A204.1 (cell line): Measurements from ENCODE around the gene HS6ST1.

Source experiments
- FAIRE-seq: peaks from 2 replicates; lab custom pipeline; 2012; peaks lifted over from hg19 to GRCh38; lab: Jason Lieb, UNC

The HS6ST1 gene

DNA sequence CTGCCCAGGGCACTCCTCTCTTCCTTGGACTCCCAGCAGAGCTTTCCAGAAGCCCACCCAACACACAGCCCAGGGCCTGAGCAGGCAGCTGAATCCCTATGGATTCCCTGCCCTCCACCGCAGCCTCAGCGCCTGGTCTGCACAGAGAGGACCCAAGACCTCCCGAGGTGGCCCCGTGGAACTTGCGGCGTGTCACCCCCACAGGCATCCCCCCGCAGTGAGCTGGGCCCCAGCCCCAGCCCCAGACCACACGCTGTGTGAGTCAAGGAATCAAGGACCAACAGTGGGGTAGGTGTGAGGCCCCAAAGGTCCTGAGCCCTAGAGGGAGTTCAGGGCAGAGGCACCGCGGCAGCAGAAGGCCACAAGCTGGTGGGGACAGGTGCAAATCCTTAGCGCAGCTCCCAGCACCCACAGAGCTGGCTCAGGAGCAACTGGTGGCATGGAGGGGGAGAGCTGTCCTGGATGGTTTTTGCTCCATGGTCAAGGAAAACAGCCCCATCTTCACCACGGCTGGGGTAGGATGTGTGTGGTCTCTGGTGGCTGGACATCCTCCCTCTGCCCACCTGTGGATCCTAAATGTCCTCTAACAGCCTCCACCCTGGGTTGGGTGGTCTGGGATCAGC, 8.5 kb downstream of the HS6ST1 start:
- no peak for FAIRE-seq

DNA sequence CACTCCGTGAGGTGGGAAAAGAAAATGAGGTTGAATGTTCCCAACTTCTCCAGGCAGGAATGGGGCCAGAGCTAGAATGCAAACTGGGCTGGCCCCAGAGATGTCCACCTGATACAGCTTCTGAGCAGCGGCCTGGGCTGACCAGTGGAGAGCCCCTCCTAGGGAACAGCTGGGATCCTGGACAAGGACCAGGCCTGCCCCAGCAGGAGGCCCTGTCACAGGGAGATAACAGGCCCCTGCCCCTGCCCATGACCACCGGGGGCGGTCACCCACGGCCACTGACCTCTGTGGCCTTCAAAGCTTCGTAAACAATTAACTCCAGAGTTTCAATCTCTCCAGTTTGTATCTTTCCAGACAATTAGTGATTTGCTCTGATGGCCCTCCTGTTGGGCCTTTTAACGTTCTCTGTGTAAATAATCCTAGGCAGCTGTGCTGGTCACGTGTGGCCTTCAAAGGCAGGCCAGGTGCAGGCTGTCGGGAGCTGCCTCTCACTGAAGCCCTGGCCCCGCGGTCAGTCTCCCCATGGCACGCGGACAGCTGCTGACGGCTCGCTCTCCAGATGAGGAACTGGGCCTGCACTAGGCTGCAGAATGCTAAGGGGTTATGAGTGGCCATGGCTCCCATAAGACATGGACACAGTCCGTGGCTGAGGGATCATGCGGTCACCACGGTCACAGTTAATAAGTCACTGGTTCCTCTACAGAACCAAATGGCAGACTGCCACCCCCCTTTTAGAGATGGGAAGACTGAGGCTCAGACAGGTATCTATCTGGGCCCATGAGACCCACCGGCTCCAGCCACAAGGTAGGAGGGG, 9.2 kb downstream of the HS6ST1 start:
- no peak for FAIRE-seq

DNA sequence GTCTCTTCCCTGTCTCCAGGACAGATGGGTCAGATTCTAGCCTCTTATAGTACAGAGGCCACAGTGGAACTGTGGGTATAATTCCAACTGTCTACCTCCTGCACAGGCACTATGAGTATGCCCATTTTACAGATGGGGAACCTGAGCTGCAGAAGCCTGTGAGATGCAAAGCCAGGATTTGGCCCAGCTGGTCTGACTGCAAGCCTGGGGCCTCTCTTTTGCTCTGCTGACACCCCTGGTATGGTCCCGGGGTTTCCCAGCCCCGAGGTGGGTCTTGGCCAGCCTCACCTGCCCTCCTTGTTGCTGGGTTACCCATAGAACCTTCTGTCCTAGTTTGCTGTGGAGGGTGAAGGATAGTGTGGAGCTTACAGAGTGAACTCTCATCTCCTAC, 9.8 kb downstream of the HS6ST1 start:
- FAIRE-seq = no peak

GRCh38 chr2:128308284-128308731, 10.4 kb downstream of the HS6ST1 start:
- no peak for FAIRE-seq

DNA sequence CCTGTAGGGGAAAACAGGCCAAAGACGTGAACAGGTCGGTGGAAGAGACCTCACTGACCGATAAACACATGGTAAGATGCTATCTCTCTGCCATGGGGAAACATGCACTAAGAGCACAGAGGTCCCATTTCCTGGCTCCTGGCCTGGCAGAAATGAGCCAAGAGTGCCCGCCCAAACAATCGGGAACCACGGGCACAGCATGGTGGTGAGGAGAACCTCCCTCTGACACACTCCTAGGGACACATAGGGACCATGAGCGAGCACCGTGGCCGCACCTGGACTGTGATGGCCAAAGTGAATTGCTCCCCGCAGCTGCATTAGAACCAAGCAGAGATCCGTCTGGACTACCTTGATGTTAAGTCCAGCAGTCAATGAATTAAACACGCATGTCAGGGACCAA, 11.1 kb downstream of the HS6ST1 start:
- no peak for FAIRE-seq

DNA sequence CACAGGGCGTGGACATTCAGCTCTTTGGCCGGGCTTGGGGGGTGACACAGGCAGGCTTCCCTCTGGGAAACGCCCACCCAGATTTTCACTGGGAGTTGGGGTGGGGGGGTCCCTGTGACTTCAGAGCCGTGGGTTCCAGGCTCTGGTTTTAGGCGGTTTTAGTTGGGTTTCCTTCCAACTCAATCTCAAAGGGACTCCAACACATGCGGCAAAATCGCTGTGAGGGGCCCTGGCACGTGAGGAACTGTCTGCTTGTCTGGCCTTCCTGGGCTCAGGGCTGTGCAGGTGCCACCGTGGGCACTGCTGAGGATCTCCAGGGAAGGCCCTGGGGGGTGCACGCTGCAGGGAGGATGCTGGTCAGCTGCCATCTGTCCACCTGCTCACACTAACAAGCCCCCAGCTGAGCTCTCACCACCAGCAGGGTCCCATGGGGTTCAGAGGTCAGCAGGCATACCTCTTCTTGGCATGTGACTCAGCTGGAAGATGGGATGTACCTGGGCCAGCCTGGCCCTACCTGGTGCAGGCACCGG, 11.7 kb downstream of the HS6ST1 start:
- FAIRE-seq = no peak

DNA sequence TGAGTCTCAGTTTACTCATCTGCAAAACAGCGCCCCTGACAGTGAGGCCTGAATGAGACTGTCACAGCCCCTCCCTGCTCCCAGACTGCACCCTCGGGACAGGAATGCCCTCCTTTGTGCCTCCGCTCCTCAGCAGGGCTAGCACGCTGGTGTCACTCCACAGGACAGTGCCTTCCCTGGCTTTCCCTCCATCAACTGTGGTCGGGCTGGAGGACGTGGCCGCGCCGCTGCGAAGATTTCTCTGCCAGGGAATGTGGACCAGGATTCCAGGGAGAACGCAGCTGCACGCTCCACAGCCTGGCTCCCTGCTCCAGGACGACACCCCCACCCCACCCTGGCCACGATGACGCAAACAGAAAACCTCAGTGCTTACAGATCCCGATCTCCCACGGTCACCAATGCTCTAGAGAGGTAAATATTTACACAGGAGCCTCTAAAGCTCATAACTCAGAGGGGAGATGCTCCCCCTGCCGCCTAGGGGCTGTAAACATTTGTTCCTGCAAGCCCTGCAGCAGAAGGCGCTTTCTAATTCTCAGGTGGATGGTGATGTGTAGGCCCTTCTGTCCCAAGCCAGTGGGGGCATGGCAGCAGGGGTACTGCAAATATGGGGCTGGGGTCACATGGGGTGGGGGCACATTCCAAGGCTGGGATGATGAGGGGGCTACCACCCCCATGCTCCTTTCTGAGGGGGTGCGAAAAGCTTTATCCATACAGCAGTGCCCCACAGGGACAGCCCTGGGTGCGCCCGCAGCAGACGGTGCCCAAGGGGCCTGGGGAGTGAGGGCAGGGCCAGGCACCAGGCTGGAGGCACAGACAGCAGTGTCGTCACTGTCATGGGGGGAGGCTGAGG, 12.4 kb downstream of the HS6ST1 start:
- no peak for FAIRE-seq

- FAIRE-seq = no peak
Measured at GRCh38 chr2:128305555-128306080, 13.1 kb downstream of the HS6ST1 start.

DNA sequence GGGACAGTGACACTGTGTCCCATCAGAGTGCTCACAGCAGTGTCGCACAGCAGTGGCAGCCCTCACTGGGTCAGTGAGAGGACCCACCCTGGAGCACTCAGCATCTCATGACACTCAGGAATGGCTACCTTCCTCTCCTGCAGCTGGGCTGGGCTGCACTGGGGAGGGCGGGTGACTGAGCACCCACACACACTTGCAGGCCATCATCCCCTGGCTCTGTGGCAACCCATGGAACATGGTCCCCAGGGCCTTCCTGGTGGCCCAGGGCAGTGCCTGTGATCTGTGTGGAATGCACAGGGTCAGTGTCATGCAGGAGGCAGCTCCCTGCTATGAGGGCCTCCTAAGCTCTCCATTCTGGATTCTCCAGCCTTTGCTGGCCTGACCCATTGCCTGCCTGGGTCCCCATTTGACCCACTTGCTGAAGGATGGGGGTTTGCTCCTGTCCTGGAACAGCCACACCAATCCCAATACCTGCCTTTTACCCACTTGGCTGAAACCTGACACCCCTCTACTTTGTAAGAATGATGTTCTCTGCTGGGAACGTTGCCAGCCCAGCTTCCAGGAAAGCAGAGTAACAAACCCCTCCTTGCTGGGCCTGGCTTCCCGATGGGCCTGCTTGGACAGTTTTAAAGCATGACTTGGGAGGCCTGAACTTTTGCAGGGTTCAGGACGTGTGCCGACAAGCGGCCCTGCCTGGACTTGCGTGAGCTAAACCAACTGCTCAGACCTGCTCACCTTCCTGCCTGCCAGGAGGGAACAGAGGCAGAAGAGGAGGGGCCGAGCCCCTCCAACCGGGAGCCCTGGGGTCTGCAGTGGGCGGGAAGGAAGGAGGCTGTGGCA, 13.7 kb downstream of the HS6ST1 start:
- FAIRE-seq = no peak

- no peak for FAIRE-seq
Measured at GRCh38 chr2:128304330-128304714, 14.3 kb downstream of the HS6ST1 start.

DNA sequence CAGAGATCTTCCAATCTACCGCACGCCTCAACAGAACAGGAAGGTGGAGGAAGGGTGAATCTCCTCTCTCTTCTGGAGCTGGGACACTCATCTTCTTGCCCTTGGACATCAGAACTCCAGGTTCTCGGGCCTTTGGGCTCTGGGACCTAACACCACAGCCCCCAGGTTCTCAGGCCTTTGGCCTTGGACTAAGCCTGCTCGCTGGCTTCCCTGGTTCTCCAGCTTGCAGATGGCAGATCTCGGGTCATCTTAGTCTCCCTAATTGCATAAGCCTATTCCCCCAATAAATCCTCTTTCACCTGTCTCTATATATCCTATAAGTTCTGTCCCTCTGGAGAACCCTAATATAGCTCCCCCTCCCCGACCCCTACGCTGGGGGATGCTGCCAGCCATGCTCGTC, 14.8 kb downstream of the HS6ST1 start:
- FAIRE-seq = no peak

DNA sequence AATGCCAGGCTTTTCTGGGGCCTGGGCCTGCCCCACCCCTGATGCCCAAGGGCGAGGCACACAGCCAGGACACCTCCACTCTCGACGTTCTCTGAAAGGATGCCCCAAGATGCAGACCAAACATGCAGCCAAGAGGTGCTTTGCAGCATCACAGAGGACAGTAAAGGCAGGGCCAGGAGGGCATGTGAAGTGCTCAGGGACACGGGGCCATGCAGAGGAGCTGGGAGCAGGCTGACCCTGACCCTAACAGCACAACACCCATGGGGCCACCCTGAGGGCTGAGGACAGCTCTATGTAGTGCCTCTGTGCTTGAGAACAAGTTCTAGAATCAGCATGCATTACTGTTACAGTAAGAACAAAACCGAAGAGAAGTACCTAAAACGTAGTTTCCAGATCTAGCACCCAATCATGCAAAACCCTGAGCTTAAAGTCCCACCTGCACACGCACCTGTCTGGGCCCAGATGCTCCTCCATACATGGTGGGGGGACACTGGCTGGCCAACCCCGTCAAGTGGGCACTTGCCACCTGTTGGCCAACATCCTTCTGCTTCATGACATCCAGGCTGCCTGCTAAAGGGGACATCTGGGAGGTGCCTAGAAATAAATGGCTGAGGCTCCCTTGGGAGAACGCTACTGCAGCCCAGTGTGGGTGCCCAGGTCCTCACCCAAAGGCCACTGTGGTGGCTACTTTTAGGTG, 15.4 kb downstream of the HS6ST1 start:
- FAIRE-seq = no peak

DNA sequence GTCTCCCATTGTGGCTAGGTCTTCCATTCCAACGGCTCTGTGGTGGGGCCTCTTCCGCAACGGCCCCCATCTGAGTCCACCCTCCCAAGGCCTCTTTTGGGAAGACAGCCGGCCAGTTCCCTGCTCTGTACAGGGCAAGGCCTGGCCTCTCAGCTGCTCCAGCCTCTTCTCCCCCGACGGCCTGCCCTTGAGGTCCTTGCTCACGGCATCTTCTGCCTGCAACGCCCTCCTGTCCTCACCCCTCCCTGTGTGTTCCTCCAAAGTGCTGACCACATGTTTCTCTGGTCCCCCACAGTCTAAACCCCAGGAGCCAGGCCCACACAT, 16.0 kb downstream of the HS6ST1 start:
- FAIRE-seq = no peak

DNA sequence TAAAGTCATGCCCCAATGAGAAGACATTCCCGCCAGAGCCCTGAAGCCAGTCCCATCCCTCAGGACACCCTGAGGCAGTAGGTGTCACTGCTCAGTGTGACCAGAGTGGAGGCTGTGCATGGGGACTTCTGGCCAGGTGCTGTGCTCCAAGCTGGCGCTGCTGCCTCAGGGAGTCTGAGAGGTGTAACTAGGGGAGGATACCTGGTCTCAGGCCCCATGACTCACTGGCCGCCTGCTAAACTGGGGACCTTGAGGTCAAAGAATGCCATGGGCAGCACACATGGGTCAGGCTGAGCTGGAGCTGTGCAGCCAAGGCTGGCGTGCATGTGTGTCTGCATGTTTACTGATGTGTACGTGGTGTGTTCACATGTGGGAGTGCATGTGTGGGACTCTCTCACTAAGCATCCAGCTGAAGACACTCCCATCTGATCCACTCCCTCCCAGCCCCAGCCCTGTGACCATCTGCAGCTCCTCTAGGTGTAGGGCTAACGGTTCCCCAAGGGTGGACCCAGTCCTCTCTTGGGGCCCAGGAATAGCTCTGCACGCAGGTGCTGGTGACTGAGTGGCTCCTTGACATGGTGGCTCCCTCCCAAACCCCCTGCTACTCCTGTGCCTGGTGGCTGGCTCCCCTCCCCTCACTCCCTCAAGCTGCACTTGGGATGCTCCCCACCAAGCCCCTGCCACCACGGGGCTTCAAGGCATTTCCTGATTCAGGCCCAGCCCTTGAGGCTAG, 16.5 kb downstream of the HS6ST1 start:
- FAIRE-seq = no peak

- no peak for FAIRE-seq
Measured at GRCh38 chr2:128301501-128301966, 17.1 kb downstream of the HS6ST1 start.

DNA sequence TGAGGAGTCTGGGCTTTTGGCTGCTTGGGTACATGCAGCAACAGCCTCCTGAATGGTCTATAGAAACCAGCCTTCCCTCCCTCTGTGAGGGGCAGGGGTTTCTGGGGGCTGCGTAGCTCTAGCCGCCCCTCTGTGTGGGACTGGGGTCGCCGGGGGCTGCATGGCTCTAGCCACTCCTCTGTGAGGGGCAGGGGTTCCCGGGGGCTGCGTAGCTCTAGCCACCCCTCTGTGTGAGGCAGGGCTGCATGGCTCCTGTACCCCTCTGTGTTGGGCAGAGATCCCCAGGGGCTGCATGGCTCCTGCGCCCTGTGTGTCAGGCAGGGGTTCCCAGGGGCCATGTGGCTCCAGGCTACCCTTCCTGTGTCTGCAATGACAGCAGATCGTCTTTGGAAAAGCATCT, 17.6 kb downstream of the HS6ST1 start:
- no peak for FAIRE-seq

DNA sequence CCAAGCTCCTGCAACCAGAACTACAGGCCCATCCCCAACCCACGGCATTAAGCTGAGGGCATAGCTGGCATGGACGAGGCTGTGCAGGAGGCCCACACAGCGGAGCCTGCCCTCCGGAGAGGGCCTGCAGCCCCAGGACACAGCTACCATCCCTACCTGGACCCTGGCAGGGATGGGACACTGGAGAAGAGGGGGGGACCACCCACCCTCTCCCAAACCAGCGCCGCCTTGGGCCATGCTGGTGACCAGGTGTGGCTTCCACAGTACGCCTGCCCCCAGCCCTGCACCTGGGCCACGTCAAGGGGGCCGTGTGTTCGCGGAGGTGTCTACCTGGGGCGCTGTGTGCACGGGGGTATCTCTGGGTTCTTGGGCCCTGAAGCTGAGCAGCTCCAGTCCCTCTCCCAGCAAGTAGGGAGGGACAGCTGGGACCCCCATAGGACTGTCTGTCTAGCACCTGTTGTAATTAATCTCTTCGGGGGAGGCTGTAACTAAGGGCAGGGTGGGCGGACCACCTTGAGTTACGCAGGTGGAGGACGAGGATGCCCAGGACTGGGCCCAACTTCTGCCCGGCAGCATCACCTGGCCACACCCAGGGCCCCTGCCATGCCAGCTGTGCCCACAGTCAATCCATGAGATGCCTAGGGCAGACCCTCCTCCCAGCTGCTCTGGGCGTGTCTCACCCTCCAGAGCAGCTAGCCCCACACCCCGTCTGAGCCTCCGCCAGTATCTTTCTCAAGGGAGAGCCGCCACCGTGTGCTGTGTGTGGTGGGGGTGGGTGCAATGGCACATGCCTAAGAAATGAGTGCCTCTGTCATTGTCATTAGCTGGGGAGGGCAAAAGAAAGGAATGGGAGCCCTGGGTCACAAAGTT, 18.3 kb downstream of the HS6ST1 start:
- no peak for FAIRE-seq

DNA sequence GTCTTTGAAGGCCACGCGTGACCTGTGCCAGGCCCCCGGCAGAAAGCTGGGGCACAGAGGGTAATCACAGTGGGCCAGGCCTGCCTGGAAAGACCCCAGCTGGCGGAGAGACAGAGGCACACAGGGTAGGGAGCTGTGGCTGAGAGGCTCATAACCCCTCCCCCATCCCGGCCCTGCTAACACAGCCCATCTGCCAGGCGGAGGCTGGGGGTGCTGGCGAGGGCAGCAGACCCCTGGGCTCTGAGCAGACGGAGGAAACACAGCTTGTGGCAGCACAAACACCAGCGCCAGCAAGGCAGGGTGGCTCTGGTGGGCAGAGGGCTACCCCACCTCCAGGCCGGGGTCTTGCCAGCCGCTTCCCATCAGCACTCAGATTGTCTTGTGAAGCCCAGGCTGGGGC, 19.0 kb downstream of the HS6ST1 start:
- no peak for FAIRE-seq

- FAIRE-seq = no peak
Measured at GRCh38 chr2:128298846-128299507, 19.7 kb downstream of the HS6ST1 start.
